Stimulated activated CD8-positive, alpha-beta memory T cell treated with anti-CD3 and anti-CD28 coated beads, Interleukin-4, amount 100 ng/mL, for 1 hour (primary cell): ENCODE measurements around the gene IFIT5.
A peak's percentile ranks its signal among the peaks of the same experiment; 100 is the strongest.
"Not testable (repeated sequence)": the region's sequence is repeated elsewhere in the genome, so short reads cannot be mapped to it uniquely, and the experiment has no call there.

Experiments
- DNase-seq, 2 donors: peaks; one replicate each; pipeline ENCODE4 v3.0.0-alpha.2; 2020; ENCODE audit warnings: low read depth in 2 of 2, low spot score in 1 of 2

IFIT5 gene, protein sequence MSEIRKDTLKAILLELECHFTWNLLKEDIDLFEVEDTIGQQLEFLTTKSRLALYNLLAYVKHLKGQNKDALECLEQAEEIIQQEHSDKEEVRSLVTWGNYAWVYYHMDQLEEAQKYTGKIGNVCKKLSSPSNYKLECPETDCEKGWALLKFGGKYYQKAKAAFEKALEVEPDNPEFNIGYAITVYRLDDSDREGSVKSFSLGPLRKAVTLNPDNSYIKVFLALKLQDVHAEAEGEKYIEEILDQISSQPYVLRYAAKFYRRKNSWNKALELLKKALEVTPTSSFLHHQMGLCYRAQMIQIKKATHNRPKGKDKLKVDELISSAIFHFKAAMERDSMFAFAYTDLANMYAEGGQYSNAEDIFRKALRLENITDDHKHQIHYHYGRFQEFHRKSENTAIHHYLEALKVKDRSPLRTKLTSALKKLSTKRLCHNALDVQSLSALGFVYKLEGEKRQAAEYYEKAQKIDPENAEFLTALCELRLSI

DNA sequence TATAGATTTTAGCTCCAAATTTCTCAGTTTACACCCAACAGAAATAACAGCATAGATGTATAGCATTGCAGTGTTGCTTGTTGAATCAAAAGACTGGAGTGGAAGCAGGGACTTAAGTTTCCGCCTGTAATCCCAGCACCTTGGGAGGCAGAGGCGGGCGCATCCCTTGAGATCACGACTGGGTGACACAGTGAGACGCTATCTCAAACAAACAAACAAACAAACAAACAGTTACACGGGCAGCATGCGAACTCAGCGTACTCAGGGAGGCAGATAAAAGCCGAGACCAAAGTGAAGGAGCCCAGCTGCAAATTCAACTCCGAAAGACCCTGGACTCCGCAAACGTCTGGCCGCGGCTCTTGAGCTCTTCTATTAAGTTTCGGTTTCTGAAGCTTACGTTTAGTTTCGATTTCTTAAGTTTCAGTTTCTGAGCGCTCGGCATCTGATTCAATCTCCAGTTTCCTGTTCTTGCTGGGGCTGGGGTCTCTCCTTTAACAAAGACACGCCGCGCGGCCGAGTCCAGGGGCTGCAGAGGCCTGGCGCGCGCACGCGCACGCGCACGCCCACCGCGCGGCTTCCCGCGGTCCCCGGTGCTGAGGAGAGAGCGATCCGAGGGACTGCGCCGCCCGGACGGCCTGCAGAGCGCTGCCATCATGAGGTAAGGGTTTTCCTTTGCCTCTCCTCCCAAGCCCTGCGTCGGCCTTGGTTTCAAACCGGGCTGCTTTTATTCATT, at the start of gene IFIT5:
IFIT5 (plus strand) TSS at position 423 of the 733 bp plus-strand sequence; CDS start at position 654, 231 bp downstream.
- DNase-seq: peak; percentile 16 to 33

DNA sequence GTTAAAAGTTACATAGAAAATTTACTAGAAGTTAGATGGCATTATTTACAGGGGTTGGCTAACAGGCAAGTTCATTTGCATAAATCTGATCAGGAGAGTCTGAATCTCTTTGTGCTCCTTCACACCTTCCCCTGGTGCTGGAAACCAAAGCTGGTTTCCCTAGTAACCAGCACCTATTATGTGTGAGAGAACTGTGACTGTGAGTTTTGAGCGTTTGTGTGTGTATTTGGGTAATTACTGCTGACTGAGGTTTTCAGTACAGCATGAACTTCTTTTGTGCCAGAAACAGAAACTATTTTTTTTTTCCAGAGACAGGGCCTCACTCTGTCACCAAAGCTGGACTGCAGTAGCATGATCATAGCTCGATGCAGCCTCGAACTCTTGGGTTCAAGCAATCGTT, 46.8 kb upstream of the IFIT5 start:
- DNase-seq: no peak

DNA sequence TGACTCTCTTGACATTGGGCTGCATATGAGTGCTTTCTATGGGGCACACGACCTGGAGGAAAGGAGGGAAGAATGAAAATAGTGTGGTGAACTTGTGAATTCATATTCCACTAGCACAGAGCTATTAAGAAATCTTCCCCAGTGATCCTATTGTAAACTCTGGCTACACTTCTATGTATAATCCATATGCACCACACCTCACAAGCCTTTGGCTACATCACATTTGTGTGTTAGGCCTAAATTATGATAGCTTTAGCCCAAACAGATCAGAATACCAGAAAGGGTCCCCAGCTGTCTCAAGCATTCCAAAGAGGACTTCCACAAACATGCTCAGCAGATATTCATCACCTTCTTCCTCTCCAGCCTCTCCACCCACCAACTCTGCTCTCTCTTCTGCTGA, 46.2 kb upstream of the IFIT5 start:
- no peak for DNase-seq

DNA sequence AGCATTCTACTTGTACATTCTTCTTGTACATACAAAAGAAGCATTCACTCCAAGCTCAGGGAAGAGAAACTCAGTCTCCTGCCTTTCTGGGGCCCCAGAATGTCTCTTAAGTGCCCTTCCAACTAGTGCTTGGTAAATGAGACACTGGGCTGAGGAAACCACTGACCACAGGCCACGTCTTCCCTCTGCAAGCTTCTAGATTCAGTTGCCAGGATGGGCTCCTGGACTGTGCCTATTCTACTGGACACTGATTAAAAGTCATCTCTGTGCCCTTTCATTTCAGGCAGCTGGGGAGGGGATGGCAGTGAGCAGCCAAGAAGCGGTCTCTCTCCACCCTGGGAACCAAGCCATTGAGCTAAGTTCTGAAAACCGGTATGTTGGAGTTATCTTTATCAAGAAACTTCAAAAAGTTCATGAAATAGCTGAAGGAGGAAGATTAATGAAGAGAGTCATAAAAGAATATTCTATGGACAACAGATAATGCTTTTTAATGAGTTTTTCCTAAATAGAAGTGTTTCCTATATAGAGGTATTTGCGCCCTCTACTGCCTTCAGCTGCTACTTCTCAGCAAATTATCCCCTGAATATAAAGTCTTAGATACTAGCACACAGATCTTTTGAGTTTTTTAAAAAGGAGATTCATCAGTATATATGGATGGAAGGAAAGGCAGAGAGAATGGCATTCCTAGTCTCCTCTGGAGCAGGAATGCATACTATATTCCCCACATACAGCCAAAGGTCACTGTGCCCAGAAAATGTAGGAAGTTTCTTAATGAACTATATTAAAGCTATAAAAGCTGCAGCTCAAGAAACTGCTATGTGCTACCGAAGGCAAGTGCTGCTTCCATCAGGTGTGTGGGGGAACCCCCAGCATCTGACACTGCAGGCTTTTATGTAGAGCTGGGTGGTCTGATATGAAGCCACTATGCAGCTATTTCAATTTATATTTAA, 44.9 kb upstream of the IFIT5 start:
- no peak for DNase-seq

DNA sequence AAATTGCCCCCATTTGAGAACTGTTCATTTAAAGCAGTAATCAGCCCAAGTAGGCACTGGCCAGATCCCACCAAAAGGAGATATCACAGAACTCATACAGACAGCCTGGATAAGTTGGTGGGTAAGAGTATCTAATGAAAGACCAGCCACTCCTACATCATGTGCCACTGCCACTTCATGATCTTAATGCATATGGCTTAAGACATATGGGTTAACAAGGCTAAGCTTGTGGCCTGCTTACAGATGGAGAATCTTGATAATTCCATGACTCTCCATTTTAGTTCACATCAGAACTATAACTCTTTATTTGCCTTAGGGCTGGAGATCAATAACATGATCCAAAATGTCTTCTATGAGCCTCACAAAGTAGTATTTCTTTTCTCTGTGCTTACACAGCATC, 43.3 kb upstream of the IFIT5 start:
- no peak for DNase-seq

DNA sequence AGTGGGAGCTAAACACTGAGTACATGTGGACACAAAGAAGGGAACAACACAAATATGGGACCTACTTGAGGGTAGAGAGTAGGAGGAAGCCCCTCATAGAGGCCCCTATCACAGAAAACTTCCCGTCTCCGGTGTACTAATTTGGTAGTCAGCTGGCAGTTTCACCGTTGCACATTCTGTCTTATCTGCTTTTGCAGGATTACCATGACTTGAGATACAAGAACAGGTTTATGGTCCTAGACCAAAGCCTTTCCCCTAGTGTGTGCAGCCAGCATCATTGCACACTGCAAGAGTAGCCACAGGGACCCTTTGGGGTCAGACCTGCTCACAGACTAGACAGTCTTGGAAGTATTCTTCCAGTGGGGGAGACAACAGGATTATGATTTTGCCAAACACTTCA, 42.4 kb upstream of the IFIT5 start:
- DNase-seq: no peak

DNA sequence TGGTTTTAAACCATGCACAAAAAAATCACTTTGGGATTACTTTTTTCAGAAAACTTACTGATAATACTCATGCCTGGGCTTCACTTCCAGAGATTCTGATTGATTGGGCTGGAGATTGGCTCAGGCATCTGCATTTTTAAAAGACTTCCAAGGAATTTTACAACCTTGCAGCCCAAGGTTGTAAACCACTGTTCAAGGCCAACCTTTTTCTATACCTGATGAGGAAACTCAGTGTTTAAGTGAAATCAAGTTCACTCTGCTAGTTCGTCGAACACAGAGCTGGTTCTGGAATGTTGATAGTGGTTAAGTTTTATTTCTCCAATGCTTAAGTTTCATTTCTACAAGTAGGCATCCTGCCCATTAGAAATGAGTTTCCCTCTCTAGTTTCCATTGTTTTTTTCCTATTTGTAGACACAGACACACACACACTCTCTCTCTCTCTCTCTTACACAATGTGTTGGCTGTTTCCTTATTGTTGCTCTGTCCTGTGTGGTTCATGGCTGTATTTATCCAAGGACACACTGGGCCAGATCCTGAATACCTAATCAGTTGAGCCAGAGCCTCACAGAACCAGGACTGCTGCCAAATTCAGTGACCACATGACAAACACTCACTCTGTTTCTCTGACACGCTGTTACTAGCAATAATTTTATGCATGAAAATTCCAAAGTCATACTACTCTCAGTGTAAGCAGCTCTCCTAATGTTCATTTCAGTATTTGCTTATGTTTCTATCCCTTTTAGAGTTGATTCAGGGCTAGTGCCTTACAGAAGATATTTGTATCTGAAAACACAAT, 40.3 kb upstream of the IFIT5 start:
- no peak for DNase-seq

DNA sequence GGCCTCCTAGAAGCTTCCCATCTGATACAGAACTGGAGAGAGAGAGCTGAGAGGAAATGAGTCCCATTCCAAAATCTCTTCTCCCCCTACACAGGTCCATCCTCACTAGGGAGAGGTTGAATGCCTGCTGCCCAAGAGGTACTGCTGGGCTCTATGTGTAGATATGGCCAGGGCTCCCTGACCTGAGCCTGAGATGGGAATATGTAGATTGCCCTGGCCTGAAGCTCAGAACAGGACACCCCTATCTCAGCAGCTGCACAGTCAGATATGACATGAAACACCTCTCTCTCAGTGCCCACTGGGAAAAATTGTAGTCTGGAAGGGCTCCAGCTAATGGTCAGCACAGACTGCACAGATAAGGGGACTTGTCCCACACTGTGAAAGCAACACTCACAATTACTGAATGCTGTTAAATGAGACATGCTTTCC, 39.6 kb upstream of the IFIT5 start:
- no peak for DNase-seq

DNA sequence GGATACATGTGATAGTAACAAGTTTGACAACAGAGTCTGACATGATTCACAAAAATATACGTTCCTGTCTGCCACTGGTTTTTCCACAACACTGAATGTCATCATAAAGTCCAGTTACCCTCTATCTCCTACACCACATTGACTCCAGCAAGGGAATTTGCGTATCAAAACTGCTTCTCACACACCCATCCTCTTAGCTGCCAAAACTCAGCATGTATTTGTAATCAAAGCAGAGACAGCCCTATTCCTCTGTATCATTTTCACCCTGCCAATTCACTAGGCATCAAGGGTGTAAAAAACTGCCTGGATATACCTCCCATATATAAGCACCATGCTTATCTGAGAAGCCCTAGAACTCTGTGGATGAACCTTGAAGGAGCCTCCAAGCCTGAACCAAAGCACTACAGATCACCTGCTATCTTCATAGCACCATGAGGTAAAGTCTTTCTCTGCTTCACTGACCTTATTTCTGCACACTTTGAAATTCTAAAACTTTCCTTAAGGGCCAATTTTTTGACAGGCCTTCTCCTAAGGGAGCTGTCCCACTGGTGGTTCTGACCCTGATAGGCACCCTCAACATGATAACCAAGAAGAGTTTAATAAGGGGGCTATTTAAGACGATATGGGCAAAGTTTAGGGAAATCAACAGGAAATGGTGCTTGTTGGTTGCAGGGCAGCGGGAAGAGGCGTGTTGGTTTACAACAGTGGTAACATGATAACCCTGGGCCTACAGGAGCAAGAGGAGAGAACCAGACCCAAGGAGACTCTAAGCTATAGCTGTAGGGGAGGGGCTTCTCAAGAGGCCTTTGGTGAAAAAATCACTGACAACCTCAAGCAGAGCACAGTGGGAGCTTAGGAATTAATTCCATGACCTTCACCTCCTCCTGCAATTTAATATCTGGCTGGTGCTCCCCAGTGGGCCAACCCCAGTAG, 36.4 kb upstream of the IFIT5 start, which contains the start of gene IFIT1B:
IFIT1B (plus strand) TSS at position 352 of the 933 bp plus-strand sequence; CDS start at position 432, 80 bp downstream.
- DNase-seq: no peak

DNA sequence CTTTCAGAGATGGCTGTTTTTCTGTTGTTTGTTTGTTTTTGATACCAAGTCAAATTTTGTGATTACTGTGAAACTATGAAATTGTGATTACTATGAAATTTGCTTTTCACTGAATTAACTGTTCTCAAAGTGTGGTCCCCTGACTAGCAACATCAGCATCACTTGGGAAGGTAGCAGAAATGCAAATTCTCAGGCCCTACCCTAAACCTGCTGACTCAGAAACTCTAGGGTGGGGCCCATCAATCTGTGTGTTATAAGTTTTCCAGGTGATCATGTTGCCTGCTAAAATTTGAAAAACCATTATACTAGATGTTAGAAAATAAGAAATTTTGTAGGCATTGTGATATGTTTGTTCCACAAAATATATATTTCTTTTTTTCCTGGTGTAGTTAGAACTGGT, 35.3 kb upstream of the IFIT5 start:
- DNase-seq: no peak

DNA sequence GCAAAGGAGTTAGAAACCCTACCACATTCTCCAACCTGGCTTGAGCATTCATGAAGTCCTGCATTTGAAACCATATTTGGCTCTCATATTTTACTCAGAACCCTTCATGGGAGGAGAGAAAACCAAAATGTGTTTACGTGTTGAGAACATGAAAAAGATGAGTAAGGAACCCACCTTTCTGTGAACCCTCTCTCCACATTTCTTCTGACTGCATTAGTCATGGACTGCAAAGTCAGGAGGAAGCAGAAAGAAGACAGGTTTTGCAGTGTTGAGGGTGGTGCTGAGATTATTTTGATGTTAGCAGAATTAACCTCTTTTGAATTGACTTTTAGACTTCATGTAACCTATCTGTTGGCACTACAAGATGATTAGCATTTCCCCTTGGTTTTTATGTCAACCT, 31.6 kb upstream of the IFIT5 start:
- DNase-seq: no peak

DNA sequence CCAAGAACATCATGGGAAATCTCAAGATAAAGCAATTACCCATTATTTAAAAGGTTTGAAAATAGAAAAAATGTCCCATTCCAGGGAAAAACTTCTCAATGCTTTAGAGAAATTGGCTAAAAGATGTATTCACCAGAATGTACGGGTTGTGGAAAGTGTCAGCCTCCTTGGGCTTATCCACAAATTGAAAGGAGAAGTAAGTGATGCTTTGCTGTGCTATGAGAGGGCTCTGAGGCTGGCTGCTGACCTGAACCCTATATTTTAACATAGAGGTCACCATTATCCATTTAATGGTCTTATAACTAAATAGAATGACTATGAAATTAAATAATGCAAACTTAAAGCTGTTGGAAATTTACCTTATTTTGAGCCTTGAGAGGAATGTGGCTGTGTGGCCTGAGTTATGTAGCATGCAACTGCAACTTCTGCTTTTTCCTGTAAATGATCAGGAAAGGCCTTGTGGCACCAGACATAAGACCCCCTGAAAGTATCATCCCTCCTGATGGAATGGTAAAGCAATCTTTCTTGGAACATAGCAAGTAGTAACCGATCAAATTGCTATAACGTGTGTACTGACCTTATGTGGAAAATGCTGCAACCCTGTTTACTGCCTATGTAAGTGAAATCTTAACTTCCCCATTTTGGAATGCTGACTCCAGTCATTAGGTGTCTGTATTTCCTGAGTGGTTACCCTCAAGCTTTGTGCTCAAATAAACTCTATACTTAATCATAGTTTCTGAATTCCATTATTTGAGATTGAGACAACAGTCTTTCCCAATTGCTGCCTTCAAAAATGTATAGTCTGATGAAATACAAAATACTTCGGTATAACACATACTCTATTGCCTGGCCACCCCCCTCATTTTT, 29.7 kb upstream of the IFIT5 start:
- DNase-seq: no peak

DNA sequence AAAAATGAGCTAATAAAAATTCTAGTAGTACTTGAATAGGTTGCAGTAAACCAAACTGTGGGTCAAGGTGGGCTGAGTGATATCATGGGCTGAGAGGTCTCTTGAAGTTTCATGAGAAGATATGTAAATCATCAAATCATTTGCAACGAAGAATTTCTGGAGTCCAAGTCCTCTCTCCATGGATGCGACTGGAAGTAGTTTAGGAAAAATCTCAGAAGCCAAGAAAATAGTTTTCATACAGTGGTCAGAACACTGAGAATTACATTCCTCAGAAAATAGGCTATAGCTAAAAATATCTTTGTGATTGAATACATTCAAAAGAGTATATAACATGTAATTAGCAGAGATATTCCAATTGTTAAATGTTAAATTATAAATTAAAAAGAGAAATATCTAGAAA, 25.6 kb upstream of the IFIT5 start:
- DNase-seq: no peak

DNA sequence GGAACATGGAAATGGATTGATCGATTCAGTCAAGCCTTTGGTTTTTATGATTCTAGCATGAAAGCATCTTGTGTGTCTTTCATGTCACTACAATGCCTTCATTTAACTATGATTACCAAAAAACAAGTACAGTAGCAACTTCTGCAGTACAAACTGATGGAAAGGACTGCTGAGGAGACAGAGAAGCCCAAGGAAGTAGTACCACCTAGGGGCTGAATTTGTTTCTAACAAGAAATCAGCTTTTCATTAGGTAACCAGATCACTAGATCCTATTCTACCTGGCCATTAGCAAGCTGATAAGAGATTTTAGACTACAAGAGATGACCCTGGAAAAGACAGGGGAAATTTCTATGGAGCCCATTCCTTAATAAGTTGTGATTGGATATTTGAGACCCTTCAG, 25.1 kb upstream of the IFIT5 start:
- DNase-seq: no peak

DNA sequence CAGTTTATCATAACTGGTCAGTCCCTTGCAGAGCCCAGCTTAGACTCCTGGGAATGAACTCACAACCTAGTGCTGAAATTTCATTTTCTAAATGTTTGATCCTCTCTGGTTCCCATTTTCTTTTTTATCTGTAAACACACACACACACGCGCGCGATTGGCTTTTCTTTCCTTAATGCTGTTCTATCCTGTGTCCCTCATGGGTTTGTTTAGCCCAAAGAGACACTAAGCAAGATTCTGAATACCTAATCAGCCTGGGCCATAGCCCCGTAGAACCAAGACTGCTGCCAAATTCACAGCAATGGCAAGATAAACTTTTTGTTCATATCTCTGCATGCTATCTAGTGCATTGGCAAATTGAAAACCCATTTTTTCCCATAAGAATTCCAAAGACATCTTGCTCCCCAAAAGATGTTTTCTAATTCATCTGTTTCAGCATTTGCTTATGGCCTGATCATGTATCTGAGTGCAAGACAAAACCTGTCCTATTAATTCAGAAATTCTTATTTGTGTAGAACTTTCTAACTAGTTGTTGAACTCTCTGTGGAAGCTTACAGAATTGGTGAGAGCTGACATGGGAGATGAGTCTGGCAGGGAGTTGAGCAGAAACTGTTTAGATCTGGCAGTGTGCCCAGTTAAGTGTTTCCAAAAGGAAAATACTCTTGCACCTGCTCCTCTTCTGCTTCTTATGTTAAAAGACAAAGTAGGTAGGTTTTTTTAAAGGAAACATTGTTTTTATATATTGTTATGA, 23.7 kb upstream of the IFIT5 start:
- DNase-seq: no peak

DNA sequence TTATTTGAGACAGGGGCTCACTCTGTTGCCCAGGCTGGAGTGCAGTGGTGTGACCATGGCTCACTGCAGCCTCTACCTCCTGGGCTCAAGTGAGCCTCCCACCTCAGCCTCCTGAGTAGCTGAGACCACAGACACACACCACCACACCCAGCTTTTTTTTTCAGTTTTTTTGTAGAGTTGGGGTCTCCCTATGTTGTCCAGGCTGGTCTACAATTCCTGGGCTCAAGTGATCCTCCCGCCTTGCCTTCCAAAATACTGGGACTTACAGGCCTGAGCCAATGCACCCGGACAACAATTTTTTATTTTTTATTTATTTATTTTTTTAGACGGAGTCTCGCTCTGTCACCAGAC, 23.2 kb upstream of the IFIT5 start:
- DNase-seq: not testable (repeated sequence)

DNA sequence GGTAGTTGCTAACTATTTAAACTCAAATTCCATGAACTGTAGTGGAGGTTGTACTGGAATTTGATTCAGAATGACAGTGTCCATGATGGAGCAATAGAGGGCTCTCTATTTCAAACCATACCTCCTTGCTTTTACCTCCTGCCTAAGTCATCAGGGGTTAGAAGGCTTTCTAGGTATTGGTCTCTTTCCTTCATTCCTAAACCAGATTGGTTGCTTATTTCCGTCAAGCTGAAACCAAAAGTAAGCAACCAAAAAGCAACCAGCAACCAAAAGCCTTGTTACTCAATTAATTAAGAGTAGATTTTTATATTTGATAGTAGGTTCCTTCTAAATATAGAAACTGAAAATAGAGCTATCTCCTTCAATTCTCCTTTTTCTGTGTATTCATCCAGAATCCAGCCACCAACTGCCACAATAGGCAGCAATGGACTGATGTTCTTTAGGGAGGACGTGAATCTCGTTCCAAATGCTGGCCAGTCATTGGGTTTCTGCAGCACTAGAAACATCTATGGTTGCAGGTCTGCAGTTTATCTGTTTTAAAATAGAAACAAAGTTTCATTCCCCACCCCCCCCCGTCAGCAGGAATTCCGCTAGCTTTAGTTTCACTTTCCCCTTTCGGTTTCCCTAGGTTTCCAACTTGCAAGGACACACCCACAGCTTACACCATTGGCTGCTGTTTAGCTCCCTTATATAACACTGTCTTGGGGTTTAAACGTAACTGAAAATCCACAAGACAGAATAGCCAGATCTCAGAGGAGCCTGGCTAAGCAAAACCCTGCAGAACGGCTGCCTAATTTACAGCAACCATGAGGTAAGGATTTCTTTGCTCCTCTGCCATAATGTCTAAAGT, 22.2 kb upstream of the IFIT5 start, which contains the start of gene IFIT1:
IFIT1 (plus strand) TSS at position 717 of the 850 bp plus-strand sequence; CDS start at position 807, 90 bp downstream.
- DNase-seq: no peak
